NCI-H82 treated with DMSO at 0.1 percent for 48 hours (cell line): ENCODE results near the gene PICALM.

ENCODE experiments used
- DNase-seq: peaks from one replicate; lab custom pipeline; 2025; ENCODE audit not compliant: unreplicated experiment; lab: John Stamatoyannopoulos, UW

Gene PICALM

DNA sequence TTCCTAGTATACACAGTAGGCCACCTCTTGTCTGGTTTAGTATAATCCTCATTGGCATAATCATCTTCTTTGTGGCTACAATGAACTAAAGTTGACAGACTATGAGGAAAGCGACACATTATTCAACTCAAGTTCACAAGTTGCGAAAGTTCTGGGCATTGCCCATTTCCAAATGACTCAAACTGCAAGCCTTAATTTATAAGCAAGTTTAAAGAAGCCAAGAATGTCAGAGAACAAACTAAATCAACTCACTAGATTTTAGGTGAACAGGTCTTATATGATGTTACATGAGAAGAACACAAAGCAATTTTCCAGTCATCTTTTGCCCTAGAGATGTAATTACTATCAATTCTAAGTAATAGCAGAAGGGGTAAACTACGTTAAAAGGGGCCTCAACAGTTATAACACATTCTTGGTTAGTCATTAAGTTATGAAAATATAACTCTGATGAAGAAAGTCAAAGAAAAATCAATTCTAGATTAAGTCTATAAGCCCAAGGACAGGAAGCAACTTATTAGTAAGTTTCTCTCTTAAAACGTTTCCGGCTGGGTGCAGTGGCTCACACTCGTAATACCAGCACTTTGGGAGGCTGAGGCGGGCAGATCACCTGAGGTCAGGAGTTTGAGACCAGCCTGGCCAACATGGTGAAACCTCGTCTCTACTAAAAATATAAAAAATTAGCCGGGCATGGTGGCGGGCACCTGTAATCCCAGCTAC is 21.5 kb downstream of the PICALM start:
- no peak for DNase-seq

GRCh38 chr11:86046116-86046515 is 22.8 kb downstream of the PICALM start:
- no peak for DNase-seq

DNA sequence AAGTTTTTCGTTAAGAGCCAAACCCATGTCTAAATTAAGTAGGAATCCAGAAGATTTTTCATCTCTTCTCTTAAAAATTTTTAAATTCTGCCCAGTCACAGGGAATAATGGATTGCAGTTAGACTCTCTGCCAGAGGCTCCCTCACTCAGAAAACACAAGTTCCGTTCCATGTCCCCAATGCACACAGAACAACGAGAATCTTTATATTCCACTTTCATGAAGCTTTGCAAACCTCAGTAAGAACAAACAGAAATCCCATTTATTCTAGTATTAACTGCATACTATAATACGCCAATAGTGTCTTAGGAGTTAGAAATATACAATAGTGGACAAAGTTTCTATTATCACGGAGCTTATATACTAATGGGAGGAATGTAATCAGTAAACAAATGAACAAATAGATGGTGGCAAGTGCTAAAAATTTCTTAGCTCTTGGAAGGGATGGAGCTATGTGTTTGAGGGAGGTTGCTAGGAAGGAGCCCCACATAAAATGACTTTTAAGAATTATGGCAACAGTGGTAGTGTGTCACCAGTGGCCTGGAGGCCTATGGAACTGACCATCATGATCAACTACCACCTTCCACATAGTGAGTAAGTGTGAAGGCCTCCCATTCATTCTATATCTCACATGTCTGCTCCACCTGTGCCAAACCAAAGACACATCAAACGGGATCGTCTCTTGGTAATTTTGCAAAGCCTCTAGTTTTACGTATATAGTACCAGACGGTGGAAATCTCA is 24.9 kb downstream of the PICALM start:
- DNase-seq, result no peak

DNA sequence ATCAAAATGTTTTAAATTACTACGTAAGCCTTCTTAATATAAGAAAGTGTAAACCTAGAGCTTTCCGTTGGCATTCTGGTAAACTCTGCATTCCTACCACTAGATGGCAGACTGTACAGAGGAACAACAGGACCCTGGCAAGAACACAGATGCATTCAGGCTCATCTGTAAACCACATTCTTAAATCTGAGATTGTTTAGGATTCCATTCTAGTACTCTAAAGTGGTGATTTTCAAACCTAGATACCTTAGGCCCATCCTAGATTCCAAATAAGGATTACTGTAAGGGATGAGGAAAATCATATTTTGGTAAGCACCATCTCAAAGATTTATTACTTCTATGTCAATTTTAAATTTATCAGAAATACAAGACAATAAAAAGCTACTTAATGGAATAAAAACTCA is 26.9 kb downstream of the PICALM start:
- DNase-seq, result peak; percentile 57

GRCh38 chr11:86040919-86041850 is 27.7 kb downstream of the PICALM start:
- no peak for DNase-seq

- DNase-seq, result no peak
Observed at GRCh38 chr11:86039094-86039493, 29.8 kb downstream of the PICALM start.

DNA sequence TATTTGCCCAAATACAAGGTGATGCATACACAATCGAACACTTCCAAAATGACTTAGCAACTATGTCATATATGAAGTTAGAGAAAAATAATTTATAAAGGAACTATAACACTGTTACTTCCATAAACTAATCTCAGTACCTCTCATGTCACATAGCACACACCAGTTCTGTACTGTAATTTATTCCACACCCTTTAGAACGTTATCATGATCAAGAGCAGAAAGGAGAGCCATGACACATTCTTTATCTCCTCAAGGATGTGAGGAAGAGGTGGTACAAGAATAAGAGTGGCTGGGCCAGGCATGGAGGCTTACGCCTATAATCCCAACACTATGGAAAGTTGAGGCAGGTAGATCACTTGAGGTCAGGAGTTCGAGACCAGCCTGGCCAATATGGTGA is 31.1 kb downstream of the PICALM start:
- no peak for DNase-seq

- DNase-seq, result no peak
Observed at GRCh38 chr11:86035920-86036319, 33.0 kb downstream of the PICALM start.

GRCh38 chr11:86035164-86035563 is 33.7 kb downstream of the PICALM start:
- no peak for DNase-seq

DNA sequence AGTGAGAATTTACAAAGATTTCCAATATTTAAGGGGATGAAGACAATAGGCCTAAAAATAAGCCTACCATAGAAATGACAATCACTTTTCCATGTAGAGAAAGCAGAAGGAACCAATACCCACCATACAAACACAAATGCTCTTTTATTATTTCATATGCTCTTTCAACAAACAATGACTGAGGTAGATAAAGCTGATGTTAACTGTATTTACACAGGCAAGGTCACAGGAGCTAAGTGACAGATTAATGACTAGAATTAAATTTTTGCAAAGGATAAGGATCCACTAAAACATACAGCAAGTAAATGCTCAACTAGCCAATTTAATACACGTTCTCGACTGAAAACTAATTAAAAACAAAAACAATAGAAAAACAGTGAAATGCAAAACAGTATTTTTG is 34.2 kb downstream of the PICALM start:
- DNase-seq, result no peak

- DNase-seq, result no peak
Observed at GRCh38 chr11:86021377-86021776, 47.5 kb downstream of the PICALM start.

GRCh38 chr11:86018249-86018648 is 50.6 kb downstream of the PICALM start:
- no peak for DNase-seq

DNA sequence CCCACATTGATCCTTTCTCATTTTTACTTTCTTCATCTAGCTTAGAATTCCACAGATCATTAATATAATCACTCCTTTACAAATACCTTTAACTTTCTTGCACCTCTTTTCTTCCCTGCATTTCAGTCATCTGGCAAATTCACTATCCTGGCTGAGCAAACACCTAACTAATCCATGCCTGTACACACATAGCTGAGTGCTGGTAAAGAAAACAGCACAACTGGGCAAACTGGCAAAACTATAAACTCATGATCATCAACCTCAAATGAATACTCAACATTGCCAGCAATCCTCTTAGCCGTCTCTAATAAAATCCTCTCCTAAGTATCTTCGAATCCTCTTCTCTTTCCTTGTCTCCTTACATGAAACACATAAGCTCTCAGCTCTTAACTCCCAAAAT is 52.4 kb downstream of the PICALM start:
- no peak for DNase-seq

- DNase-seq, result no peak
Observed at GRCh38 chr11:86015699-86016098, 53.2 kb downstream of the PICALM start.

DNA sequence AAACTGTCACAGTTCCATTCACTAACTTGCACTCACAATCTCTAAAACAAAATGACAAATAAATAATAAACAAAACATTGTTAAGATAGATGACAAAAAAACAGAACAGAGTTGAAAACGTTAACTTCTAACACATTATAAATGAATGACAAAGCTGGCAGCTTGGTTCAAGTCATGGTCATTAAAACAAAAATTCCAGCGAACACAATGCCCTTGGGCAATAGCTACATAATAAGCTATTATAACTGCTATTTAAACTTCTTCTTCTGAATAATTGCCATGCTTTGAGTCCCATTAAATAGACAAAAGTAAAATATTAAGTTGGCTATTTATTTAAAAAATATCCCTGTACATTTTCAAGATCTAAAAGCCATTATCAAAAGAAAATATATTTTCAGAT is 54.7 kb downstream of the PICALM start:
- DNase-seq, result no peak

- DNase-seq, result no peak
Observed at GRCh38 chr11:86013713-86014112, 55.2 kb downstream of the PICALM start.

- DNase-seq, result no peak
Observed at GRCh38 chr11:86011175-86011574, 57.7 kb downstream of the PICALM start.

GRCh38 chr11:86003654-86004053 is 65.2 kb downstream of the PICALM start:
- no peak for DNase-seq

DNA sequence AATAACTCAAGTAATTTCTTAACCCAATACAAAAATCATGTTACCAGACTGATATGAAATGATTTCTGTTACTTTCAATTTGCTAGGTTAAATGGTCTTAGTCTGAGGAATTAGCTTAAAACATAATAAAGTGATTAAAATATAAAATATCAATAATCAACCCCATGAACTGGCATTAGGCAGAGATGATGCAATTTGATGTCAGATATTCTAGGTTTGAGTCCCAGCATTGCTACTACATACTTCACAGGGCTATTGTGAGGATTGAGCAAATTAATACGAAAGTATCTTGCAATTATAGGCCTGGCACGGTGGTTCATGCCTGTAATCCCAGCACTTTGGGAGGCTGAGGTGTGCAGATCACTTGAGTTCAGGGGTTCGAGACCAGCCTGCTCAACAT is 66.5 kb downstream of the PICALM start:
- no peak for DNase-seq

DNA sequence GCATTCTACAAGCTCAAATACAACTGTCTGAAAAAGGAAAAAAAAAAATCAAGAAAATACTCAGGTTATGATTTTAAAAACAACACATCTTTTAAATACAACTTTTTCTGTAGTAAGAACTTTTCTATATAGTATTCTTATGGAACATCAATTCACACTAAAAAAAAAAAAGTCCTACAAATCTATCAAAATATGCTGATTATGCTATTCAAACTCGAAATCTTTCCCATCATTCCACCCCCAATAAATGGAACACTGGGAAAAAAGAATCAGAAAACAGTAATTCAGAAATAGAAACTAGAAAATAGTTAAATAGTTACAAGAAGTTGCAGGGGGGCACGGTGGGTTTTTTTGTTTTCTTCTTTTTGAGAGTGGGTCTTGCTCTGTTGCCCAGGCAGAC is 77.4 kb downstream of the PICALM start:
- no peak for DNase-seq

- no peak for DNase-seq
Observed at GRCh38 chr11:85989746-85990145, 79.1 kb downstream of the PICALM start.

DNA sequence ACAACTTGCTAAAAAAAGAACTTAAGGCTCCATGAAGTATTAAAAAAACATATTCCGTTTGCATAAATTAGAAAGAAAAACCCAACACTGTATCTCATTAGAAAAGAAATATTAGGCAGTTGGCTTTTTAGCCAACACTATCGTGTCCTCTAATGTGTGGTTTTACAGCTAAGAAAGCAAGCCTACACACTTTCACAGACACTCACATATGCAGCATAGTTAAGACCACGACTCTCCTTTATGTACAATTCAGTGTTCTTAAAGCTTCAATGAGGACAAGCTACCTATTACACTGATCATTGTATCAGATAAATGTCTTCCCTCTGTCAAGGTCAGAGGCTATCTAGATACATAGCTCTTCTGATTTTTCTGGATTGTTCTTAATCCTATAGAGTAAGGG is 80.1 kb downstream of the PICALM start:
- DNase-seq, result no peak
